Activated CD4-positive, alpha-beta T cell treated with anti-CD3 and anti-CD28 coated beads, Interleukin-2, amount 50 U/mL, for 16 hours (primary cell): ENCODE results near the gene SMOC2.

Source experiments
- DNase-seq: peaks from one replicate; pipeline ENCODE4 v3.0.0-alpha.2; 2020

Gene SMOC2

DNA sequence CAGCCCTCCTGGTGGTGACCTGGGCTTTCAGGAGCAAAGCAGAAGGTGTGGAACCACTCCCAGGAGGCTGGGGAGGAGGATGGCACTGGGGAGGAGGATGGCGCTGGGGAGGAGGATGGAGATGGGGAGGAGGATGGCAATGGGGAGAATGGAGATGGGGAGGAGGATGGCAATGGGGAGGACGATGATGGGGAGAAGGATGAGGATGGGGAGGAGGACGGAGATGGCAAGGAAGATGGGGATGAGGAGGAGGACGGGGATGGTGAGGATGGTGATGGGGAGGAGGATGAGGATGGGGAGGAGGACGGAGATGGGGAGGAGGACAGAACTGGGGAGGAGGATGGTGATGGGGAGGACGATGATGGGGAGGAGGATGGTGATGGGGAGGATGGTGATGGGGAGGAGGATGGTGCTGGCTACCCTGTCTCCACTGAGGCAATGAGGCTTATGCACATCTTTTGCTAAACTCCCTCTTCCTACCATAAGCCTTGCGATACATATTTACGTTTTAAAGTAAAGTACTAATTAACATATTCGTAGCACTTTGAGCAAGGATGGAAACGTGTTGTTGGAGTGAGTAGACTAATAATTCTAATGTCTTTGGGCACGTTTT, 7.4 kb downstream of the SMOC2 start:
- no peak for DNase-seq

DNA sequence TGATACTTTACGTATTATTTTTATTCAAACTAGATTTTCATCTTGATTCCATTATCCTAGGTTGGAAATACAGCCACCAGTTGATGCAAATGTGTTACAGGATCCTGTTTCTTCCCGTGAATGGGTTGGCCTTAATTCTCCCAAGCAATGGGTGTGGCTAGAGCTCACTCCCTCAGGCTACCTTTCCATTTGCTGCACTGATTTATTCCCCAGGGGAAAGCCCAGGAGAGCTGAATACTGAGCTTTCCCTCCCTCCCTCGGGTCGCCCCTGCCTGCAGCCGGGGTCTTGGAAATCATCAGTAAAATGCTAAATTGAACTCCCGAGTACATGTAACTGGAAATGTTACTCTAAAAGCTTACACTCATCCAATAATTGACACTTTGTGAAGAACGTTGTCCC, 9.9 kb downstream of the SMOC2 start:
- no peak for DNase-seq

DNA sequence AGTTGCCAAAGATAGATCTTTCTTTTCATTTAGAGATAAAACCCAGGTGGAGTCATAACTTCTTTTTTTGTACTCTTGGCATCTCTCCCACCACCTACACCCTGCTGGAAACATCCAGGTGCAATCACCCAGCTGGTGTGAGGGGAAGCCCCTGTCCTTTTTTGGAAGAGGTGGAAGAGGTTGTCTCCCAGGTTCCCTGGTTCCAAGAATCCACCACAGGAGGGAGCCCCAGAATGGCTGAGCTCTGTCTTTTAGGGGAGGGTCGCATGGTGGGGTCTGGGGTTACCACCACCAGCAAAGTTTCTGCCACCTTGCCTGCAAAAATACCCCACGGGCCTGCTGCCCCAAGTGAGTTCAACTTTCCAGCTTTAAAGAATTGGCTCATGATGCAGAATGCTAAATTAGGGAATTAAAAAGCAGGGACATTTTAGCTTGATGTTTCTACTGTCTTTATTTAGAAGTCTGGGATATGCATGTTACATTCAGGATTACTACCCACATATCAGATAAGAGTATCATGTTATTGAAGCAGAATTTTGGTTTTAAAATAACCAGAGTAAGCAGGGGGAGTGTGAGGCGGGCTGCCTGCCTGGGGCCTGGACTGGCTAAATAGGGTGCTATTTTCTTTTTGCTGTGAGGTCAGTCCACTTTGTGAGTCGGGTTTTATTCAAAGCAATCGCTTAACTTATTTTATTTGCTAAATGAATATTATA, 11.0 kb downstream of the SMOC2 start:
- no peak for DNase-seq

DNA sequence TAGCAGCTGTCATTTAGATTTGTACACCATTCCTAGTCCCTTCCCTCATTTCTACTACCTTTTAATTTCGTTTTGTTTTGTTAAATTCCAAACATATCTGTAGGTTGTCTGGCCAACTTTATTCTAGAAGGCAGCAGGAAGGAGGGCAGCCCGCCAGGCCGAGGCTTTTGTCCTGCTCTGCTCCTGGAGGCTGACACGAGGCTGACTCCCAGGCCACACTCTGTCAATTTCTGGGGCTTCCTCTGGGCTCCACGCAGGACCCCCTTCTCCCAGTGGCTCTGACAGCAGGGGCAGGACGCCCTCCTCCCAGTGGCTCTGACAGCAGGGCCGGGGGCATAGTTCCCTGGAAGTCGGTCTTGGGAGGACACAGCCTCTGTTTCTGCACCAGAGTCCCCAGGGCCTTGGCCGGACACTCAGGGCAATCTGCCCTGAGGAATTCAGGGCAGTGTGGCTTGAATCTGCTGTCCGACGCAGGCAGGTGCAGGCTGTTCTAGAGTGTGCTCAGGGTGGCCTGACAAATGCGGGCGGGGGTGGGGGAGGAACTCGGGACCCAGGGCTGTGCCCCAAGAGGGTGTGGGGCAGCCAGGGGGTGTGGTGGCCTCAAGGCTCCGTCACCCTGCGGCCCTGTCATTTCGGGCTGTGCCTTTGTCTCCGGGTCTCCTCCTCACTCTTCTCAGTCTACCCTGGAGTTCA, 11.8 kb downstream of the SMOC2 start:
- DNase-seq = no peak

- no peak for DNase-seq
These were observed 15.0 kb downstream of the SMOC2 start for GRCh38 chr6:168455847-168456530.

GRCh38 chr6:168456907-168457652, 16.1 kb downstream of the SMOC2 start:
- DNase-seq = no peak

- DNase-seq = no peak
These were observed 16.6 kb downstream of the SMOC2 start for GRCh38 chr6:168457653-168457934.

GRCh38 chr6:168458101-168458500, 17.1 kb downstream of the SMOC2 start:
- DNase-seq = no peak

GRCh38 chr6:168459572-168459971, 18.6 kb downstream of the SMOC2 start:
- DNase-seq = no peak

GRCh38 chr6:168462289-168462853, 21.4 kb downstream of the SMOC2 start:
- DNase-seq = no peak

DNA sequence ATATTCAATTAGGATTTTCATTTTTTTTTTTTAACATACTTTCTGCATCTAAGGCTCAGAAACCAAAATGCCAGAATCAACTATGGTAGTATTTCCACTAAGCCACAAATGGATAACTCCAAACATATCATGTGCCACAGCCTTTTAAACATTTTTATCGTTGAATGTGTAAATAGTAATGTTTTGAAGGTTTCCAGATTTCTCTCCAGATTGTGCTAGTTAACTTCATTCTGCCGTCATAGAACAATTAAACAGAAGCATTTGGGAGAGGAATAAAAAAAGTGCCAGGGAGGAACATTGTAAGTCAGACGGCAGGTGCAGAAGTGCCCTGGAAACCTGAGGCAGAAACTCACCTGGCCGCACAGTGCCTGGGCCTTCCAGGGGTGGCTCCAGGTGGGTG, 23.6 kb downstream of the SMOC2 start:
- no peak for DNase-seq

DNA sequence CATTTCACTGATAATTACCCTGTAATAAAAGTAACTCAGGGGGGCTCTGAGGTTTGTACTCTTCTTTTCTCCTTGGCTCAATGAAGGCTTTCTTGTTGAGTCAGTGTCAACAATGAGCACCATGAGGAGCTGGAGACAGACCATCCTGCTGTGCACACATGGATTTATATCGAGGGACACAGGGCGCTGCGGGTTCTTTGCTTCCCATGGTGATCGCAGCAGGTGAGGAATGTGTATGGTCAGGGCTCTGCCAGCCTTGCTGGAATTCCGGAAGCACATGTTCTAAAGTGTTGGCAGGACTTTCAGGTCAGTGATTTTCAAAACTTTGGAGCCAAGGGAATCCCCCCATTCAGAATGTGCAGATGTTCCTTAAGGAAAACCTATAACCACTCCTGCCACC, 27.1 kb downstream of the SMOC2 start:
- DNase-seq = no peak

GRCh38 chr6:168469521-168469920, 28.5 kb downstream of the SMOC2 start:
- no peak for DNase-seq

- no peak for DNase-seq
These were observed 28.9 kb downstream of the SMOC2 start for GRCh38 chr6:168469926-168470325.

GRCh38 chr6:168472363-168472762, 31.4 kb downstream of the SMOC2 start:
- no peak for DNase-seq

- no peak for DNase-seq
These were observed 32.2 kb downstream of the SMOC2 start for GRCh38 chr6:168473197-168473596.

- no peak for DNase-seq
These were observed 34.4 kb downstream of the SMOC2 start for GRCh38 chr6:168475188-168476013.

DNA sequence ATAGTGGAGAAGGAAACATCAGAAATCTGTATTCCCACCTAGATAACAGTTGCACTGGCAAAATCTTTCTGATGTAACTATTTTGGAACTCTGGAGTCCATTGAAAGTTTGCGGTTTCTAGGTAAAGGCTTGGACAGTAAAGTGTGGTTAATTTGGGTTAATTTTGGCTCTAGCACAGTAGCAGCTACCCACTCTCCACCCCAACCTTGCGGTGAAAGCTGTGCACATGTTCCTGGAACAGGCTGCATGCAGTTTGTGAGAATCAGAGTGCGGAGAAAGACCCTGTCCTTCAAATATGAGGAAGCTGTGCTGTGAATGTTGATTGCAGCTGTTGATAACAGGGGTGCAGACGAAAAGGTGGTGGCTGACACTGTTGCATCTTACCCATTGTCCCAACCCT, 38.4 kb downstream of the SMOC2 start:
- DNase-seq = no peak

- no peak for DNase-seq
These were observed 39.5 kb downstream of the SMOC2 start for GRCh38 chr6:168480481-168480880.

DNA sequence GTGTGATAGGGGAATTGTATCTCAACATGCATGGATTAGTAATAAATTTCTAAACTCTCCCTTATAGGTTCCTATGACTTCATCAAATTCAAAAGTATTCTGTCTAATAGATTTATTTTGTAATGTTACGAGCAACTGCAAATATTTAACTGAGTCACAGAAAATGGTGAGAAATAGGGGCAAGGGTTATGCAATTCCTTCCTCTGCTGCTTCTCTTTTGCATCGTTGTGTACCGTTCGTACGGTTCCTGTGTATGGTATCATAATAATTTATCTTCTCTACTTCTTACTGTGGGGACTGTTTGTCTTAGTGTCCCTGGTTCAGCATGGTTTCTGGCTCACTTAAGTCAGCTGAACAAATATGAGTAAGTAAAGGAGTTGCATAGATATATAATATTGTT, 44.8 kb downstream of the SMOC2 start:
- no peak for DNase-seq

- DNase-seq = no peak
These were observed 49.8 kb downstream of the SMOC2 start for GRCh38 chr6:168490757-168491156.

DNA sequence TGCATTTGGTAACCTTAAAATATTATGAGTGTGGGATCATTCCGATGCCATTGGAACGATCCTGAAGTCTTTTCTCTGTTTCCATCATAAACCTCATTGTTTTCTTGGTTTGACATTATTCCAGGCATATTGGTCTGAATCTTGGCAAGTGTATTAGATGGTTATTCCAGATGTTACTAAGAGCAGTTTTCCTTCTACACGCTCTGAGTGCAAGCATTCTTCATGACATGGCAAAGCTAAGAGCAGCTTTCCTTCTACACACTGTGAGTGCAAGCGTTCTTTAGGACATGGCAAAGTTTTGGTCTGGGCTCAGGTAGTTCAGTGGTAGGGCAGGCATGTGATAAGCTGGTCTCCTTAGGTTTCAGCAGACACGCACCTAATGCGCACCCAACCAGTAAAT, 53.0 kb downstream of the SMOC2 start:
- DNase-seq = no peak
